ENCODE results near the gene SLCO2A1.

The SLCO2A1 gene

GRCh38 chr3:133895208-133896001, 134.3 kb downstream of the SLCO2A1 start, which contains the start of gene RAB6B:
RAB6B (minus strand) TSS chr3:133895882; CDS start chr3:133895466, 416 bp downstream.
- no peak for DNase-seq

GRCh38 chr3:133894353-133895207, 135.1 kb downstream of the SLCO2A1 start:
- DNase-seq: no peak

GRCh38 chr3:133893683-133894352, 135.9 kb downstream of the SLCO2A1 start:
- no peak for DNase-seq

- no peak for DNase-seq
These were observed 137.0 kb downstream of the SLCO2A1 start for GRCh38 chr3:133892541-133893231.

GRCh38 chr3:133891662-133892378, 137.9 kb downstream of the SLCO2A1 start:
- DNase-seq: no peak

- no peak for DNase-seq
These were observed 138.6 kb downstream of the SLCO2A1 start for GRCh38 chr3:133890972-133891644.

- no peak for DNase-seq
These were observed 139.7 kb downstream of the SLCO2A1 start for GRCh38 chr3:133890037-133890436.

GRCh38 chr3:133888726-133889340, 140.9 kb downstream of the SLCO2A1 start:
- DNase-seq: no peak

GRCh38 chr3:133887803-133888703, 141.7 kb downstream of the SLCO2A1 start:
- no peak for DNase-seq

- no peak for DNase-seq
These were observed 142.5 kb downstream of the SLCO2A1 start for GRCh38 chr3:133887074-133887802.

GRCh38 chr3:133886031-133886722, 143.5 kb downstream of the SLCO2A1 start:
- DNase-seq: no peak

GRCh38 chr3:133884887-133885711, 144.6 kb downstream of the SLCO2A1 start:
- DNase-seq: no peak

GRCh38 chr3:133884054-133884886, 145.5 kb downstream of the SLCO2A1 start:
- no peak for DNase-seq

GRCh38 chr3:133883641-133884040, 146.1 kb downstream of the SLCO2A1 start:
- no peak for DNase-seq

GRCh38 chr3:133882986-133883586, 146.6 kb downstream of the SLCO2A1 start:
- DNase-seq: no peak
